Skin epidermis (tissue), 12 donors: Measurements from ENCODE around the gene ST6GALNAC6.

Experiments
- H3K27ac ChIP-seq, 21 experiments: fragments of 200-600 bp; sonication (generic) in 11 of 21; one replicate each; pipeline ENCODE4 v1.5.0; 2020; ENCODE audit warnings: mild to moderate bottlenecking in 3 of 21, inconsistent platforms in 2 of 21, moderate library complexity in 2 of 21
- H3K4me3 ChIP-seq, 7 experiments: fragments of 200-600 bp; sonication (generic) in 2 of 7; one replicate each; pipeline ENCODE4 v1.5.0; 2020; ENCODE audit warnings: inconsistent platforms in 2 of 7, mild to moderate bottlenecking in 2 of 7, moderate library complexity in 1 of 7

The ST6GALNAC6 gene

GRCh38 chr9:127919253-127919815, 19.9 kb upstream of the ST6GALNAC6 start:
- H3K27ac ChIP-seq: peak overlapping the region in 20 of 21 experiments; percentile 4 to 79 (median 62)
- H3K4me3 ChIP-seq: no peak overlapping the region

- Histone ChIP-seq H3K4me3 (no peak overlapping the region), H3K27ac (peak overlapping the region in 20 of 21 experiments; percentile 4 to 79 (median 65))
These were observed 19.0 kb upstream of the ST6GALNAC6 start for GRCh38 chr9:127918183-127919107.

DNA sequence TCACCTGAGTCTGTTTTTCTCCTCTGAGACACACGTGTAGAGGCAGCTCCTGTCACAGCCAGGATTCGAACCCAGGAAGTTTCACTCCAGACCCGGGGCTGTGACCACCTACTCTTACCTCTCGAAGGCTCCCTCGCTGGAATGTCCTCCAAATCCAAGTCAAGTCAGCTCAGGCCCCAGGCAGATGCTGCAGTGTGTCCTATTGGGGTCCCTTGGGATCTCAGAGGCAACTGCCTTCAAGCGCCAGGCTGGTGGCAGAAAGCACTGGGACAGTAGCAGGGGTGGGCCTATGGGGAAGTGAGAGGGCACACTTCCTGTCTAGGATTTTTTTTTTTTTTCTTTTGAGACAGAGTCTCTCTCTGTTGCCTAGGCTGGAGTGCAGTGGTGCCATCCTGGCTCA, 18.2 kb upstream of the ST6GALNAC6 start:
- Histone ChIP-seq H3K27ac (peak overlapping the region in 18 of 21 experiments; percentile 9 to 79 (median 65)), H3K4me3 (peak overlapping the region in 4 of 7 experiments; percentile 6 to 61 (median 46))

- Histone ChIP-seq H3K4me3 (peak within 1 kb of the TSS; percentile 36 to 61 (median 48)), H3K27ac (peak within 1 kb of the TSS; percentile 10 to 89 (median 71))
These were observed 17.5 kb upstream of the ST6GALNAC6 start, which contains the start of gene ST6GALNAC4 for GRCh38 chr9:127916720-127917581. ST6GALNAC4 (minus strand) TSS chr9:127917041; CDS start chr9:127916419, 622 bp downstream.

GRCh38 chr9:127915801-127916719, 16.7 kb upstream of the ST6GALNAC6 start:
- peak overlapping the region; percentile 10 to 89 (median 69) for H3K27ac ChIP-seq
- peak overlapping the region; percentile 36 to 61 (median 48) for H3K4me3 ChIP-seq

DNA sequence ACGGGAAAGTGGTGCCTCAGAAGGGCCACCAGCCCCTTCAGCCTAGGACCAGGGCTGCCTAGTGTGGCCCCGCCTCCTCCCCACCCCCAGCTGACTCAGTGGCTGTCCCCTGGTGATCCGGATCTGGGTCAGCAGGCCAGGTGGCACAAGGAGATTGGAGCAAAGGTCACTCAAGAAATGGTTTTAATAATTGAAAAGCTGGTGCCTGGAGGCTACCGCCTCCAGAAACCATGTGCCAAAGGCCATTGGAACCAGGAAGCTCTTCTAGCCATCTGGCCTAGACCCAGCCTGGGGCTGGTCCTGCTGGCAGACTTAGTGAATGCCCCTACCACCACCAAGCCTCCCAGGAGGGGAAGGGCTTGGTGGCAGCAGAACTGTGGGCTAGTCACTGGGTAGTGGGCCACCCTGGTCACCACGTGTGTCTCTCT, 15.9 kb upstream of the ST6GALNAC6 start:
- H3K27ac ChIP-seq: peak overlapping the region in 13 of 21 experiments; percentile 36 to 89 (median 71)
- H3K4me3 ChIP-seq: peak overlapping the region in 1 of 7 experiments; percentile 61

DNA sequence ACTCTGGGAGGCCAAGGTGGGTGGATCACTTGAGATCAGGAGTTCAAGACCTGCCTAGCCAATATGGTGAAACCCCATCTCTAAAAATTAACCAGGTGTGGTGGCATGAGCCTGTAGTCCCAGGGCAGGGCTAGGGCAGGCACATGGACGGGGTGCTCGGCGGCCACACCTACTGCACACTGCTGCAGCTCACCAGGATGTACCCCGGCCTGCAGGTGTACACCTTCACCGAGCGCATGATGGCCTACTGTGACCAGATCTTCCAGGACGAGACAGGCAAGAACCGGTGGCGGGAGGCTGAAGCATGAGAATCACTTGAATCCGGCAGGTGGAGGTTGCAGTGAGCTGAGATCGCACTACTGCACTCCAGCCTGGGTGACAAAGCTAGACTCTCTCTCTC, 14.3 kb upstream of the ST6GALNAC6 start:
- Histone ChIP-seq H3K4me3 (no peak overlapping the region), H3K27ac (no peak overlapping the region)

GRCh38 chr9:127912882-127913281, 13.5 kb upstream of the ST6GALNAC6 start:
- peak overlapping the region in 2 of 21 experiments; percentile 4 to 8 for H3K27ac ChIP-seq
- H3K4me3 ChIP-seq: no peak overlapping the region

GRCh38 chr9:127912296-127912695, 12.9 kb upstream of the ST6GALNAC6 start:
- H3K27ac ChIP-seq: peak overlapping the region in 1 of 21 experiments; percentile 51
- no peak overlapping the region for H3K4me3 ChIP-seq

DNA sequence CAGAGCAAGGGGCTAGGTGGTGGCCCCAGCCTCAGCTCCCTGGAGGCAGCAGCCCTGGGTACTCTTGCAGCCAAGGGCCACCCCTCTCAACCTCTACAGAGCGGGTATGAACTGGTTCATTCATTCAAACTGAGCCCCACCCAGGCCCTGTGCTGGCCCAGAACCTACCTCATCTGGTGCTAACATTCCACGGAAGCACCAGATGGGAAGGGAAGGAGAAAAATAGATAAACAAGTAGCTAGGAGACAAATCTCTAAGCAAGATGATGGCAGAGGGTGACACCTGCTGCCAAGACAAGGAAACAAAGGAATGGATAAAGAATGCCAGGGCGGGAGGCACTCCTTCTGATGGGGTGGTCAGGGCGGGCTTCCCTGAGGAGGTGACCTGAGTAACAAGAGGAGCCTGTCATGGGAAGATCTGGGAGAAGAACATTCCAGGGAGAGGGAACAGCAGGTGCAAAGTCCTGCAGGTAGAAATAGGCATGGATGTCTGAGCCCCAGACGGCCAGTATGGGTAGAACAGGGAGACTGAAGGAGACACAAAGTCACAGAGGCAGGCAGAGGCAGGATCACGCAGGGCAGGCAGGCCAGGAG, 11.3 kb upstream of the ST6GALNAC6 start:
- Histone ChIP-seq H3K4me3 (no peak overlapping the region), H3K27ac (peak overlapping the region in 9 of 21 experiments; percentile 13 to 43 (median 30))

GRCh38 chr9:127909839-127910273, 10.5 kb upstream of the ST6GALNAC6 start:
- peak overlapping the region in 4 of 21 experiments; percentile 4 to 43 (median 22) for H3K27ac ChIP-seq
- no peak overlapping the region for H3K4me3 ChIP-seq

- H3K27ac ChIP-seq: peak overlapping the region in 3 of 21 experiments; percentile 58 to 88 (median 88)
- no peak overlapping the region for H3K4me3 ChIP-seq
These were observed 9.2 kb upstream of the ST6GALNAC6 start for GRCh38 chr9:127908660-127908926.

DNA sequence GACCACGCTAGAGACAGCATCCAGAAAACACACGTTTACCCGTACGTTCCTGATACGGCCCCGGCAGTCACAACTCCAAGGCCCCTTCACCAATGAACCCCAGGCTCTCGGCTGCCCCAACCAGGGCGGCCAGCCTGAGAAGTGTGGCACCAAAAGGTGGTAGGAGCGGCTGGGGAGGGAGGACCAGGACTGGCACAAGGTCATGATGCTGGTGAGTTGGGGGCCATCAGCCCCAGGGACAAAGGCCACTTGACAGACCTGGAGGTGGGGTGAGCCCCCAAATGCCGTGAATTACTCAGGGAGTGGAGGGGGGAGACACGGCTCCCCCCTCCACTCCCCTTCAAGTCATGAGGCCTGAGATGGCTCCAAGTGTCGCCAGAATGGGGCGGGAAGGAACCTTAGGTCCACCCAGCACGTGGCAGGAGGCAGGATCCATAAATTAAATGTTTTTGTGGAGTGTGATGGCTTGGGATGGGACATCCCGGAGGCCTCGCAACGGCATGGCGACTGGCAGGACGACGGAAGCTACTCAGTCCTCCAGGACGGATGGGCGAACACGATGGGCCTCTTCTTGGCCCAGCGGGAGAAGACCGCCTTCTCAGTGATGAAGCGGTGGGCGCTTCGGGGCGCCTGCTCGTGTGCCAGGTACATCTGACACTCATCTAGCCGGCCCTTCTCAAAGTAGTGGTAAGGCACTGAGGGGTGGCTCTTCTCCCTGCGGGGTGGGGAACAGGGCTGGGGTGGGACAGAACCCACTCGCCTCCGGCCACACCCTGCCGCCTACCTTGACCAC, 8.7 kb upstream of the ST6GALNAC6 start:
- peak overlapping the region in 11 of 21 experiments; percentile 11 to 97 (median 87) for H3K27ac ChIP-seq
- no peak overlapping the region for H3K4me3 ChIP-seq

- Histone ChIP-seq H3K4me3 (peak overlapping the region in 6 of 7 experiments; percentile 5 to 31 (median 16)), H3K27ac (peak overlapping the region in 20 of 21 experiments; percentile 45 to 98 (median 86))
These were observed 6.4 kb upstream of the ST6GALNAC6 start for GRCh38 chr9:127905788-127906191.

DNA sequence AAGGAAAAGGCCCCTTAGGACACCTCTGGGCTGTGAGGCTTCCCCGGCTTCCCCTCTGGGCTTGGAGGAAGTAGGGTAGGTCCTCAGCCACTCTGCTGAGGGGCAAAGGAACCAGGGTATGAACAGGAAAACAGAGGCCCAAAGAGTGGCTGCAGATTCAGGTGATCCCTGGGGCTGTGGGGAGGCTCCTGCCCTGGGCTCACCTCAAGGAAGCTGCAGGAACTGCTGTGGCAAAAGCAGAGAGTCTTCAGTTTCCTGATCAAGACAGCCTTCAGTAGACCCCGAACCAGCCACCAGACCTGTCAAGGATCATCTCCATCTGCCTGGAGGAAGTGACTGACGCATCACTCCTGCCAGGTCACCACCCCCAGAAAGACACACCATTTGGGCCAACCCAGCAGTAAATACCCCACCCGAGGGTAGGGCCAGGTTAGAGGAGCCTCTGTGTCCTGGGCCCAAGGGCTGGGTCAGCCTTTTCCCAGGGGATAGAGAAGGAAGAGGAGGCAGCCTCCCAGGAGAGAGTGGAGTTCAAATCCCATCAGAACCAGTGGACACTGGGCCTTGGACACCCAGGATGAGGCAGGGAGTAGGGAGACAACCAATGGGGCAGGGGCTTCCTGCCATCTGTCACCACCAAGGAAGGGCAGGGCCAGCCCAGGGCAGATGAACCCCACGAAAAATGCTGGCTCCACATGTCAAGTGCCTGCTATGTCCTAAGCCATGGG, 5.8 kb upstream of the ST6GALNAC6 start:
- Histone ChIP-seq H3K27ac (peak overlapping the region in 20 of 21 experiments; percentile 45 to 98 (median 86)), H3K4me3 (peak overlapping the region; percentile 7 to 31 (median 13))

- Histone ChIP-seq H3K27ac (peak overlapping the region in 20 of 21 experiments; percentile 45 to 98 (median 86)), H3K4me3 (peak overlapping the region; percentile 11 to 31 (median 13))
These were observed 5.2 kb upstream of the ST6GALNAC6 start for GRCh38 chr9:127904561-127905003.
